NK-92 (cell line): ENCODE results near the gene LIG1.

ENCODE experiments used
- DNase-seq: peaks from one replicate; lab custom pipeline; 2025; ENCODE audit not compliant: unreplicated experiment; lab: John Stamatoyannopoulos, UW

Gene LIG1

GRCh38 chr19:48182434-48182833 is 12.3 kb upstream of the LIG1 start:
- no peak for DNase-seq

GRCh38 chr19:48181505-48181904 is 11.4 kb upstream of the LIG1 start:
- DNase-seq: no peak

- DNase-seq: no peak
Measured at GRCh38 chr19:48176226-48176625, 6.1 kb upstream of the LIG1 start.

- DNase-seq: no peak
Measured at GRCh38 chr19:48175578-48175977, 5.4 kb upstream of the LIG1 start.

- no peak for DNase-seq
Measured at GRCh38 chr19:48174445-48175030, 4.4 kb upstream of the LIG1 start.

GRCh38 chr19:48171710-48172109 is 1.6 kb upstream of the LIG1 start:
- no peak for DNase-seq

GRCh38 chr19:48170817-48171347 is 738 bp upstream of the LIG1 start:
- DNase-seq: no peak

- DNase-seq: no peak
Measured at GRCh38 chr19:48169578-48169938, 586 bp downstream of the LIG1 start.

- no peak for DNase-seq
Measured at GRCh38 chr19:48168689-48169088, 1.5 kb downstream of the LIG1 start.

GRCh38 chr19:48158210-48158790 is 11.8 kb downstream of the LIG1 start:
- DNase-seq: no peak

- DNase-seq: no peak
Measured at GRCh38 chr19:48154003-48154402, 16.1 kb downstream of the LIG1 start.

GRCh38 chr19:48152551-48152950 is 17.6 kb downstream of the LIG1 start:
- DNase-seq: no peak

GRCh38 chr19:48149430-48149829 is 20.7 kb downstream of the LIG1 start:
- no peak for DNase-seq

GRCh38 chr19:48148576-48148975 is 21.6 kb downstream of the LIG1 start:
- DNase-seq: no peak

- DNase-seq: no peak
Measured at GRCh38 chr19:48147597-48148175, 22.5 kb downstream of the LIG1 start.

GRCh38 chr19:48139053-48139452 is 31.1 kb downstream of the LIG1 start:
- DNase-seq: no peak

- DNase-seq: no peak
Measured at GRCh38 chr19:48137411-48137810, 32.7 kb downstream of the LIG1 start.

GRCh38 chr19:48136547-48136946 is 33.6 kb downstream of the LIG1 start:
- no peak for DNase-seq

- DNase-seq: no peak
Measured at GRCh38 chr19:48135411-48135810, 34.7 kb downstream of the LIG1 start.

- no peak for DNase-seq
Measured at GRCh38 chr19:48133094-48133493, 37.0 kb downstream of the LIG1 start.

- DNase-seq: no peak
Measured at GRCh38 chr19:48127561-48127960, 42.6 kb downstream of the LIG1 start.

- no peak for DNase-seq
Measured at GRCh38 chr19:48123907-48124651, 46.1 kb downstream of the LIG1 start.
